Measurements from ENCODE around the gene SRD5A2.

SRD5A2 gene

DNA sequence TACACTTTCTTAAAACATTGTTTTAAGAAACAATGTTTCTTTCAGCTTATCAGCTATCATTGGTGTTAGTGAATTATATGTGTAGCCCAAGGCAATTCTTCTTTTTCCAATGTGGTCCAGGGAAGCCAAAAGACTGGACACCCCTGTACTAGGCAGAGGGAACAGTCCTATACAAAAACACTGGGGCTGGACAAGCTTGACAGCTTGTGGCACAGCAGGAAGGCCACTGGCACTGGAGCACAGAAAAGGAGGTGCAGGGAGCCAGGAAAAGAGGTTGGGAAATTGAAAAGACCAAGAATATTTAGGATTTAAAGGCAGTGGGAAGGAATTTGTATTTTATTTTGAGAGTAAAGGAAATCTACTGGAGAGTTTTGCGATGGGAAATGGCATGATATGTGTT is 47.7 kb downstream of the SRD5A2 start:
- Histone ChIP-seq H3K9ac (ENCODE audit: low read length) (no peak overlapping the region), H3F3A (ENCODE audit: insufficient read depth) (no peaks in the 10 kb centered on the region), H3K36me3 (ENCODE audit: low read length) (no peaks in the 10 kb centered on the region), H3K27ac (ENCODE audit: low read depth, low read length) (no peak overlapping the region), H3K79me2 (ENCODE audit: insufficient read depth, low read length) (no peaks in the 10 kb centered on the region), H4K20me1 (ENCODE audit: low read depth, low read length) (no peaks in the 10 kb centered on the region), H3K9me2 (replicated peaks; ENCODE audit: insufficient read depth, low read length) (no peaks in the 10 kb centered on the region), H3K4me2 (ENCODE audit: low read depth, low read length, poor library complexity, severe bottlenecking) (no peak overlapping the region), H3K9me3 (ENCODE audit: insufficient read depth, low read length) (no peaks in the 10 kb centered on the region), H3K4me3 (ENCODE audit: insufficient read depth, low read length, poor library complexity, severe bottlenecking) (no peak overlapping the region), H2AFZ (ENCODE audit: low read depth, low read length, severe bottlenecking) (no peak overlapping the region), H3K27me3 (ENCODE audit: low read length) (no peaks in the 10 kb centered on the region)
- no peak for TF ChIP-seq EZH2phosphoT487 (conservative IDR thresholded peaks at IDR 0.05; ENCODE audit: low read length)
- TF ChIP-seq, protein P1, sequence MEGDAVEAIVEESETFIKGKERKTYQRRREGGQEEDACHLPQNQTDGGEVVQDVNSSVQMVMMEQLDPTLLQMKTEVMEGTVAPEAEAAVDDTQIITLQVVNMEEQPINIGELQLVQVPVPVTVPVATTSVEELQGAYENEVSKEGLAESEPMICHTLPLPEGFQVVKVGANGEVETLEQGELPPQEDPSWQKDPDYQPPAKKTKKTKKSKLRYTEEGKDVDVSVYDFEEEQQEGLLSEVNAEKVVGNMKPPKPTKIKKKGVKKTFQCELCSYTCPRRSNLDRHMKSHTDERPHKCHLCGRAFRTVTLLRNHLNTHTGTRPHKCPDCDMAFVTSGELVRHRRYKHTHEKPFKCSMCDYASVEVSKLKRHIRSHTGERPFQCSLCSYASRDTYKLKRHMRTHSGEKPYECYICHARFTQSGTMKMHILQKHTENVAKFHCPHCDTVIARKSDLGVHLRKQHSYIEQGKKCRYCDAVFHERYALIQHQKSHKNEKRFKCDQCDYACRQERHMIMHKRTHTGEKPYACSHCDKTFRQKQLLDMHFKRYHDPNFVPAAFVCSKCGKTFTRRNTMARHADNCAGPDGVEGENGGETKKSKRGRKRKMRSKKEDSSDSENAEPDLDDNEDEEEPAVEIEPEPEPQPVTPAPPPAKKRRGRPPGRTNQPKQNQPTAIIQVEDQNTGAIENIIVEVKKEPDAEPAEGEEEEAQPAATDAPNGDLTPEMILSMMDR (IDR thresholded peaks at IDR 0.05; ENCODE audit: insufficient read depth, low read length, poor library complexity, severe bottlenecking), result no peak

DNA sequence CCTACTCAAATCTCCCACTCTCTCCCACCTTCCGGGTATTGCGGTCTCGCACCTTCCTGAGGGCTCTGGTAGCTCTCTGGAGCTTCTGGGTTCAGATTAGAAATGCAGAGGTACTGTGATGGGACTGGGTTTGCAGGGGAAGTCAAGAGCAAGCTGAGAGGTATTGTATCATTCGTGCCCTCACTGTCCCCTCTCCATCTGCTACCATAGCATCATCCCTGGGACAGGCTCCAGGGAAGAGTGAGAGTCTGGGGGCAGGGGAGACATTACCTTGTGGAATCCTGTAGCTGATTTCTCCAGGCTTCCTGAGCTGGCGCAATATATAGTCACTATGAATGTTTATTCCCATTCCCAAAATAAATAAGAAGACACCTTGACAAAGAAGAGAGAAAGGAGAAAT is 49.6 kb downstream of the SRD5A2 start:
- TF ChIP-seq, protein P1 (IDR thresholded peaks at IDR 0.05; ENCODE audit: insufficient read depth, low read length, poor library complexity, severe bottlenecking), result no peak
- no peak for TF ChIP-seq EZH2phosphoT487 (conservative IDR thresholded peaks at IDR 0.05; ENCODE audit: low read length)
- Histone ChIP-seq H3K79me2 (ENCODE audit: insufficient read depth, low read length) (no peaks in the 10 kb centered on the region), H4K20me1 (ENCODE audit: low read depth, low read length) (no peaks in the 10 kb centered on the region), H3F3A (ENCODE audit: insufficient read depth) (no peaks in the 10 kb centered on the region), H2AFZ (ENCODE audit: low read depth, low read length, severe bottlenecking) (no peak overlapping the region), H3K27ac (ENCODE audit: low read depth, low read length) (no peak overlapping the region), H3K9me2 (replicated peaks; ENCODE audit: insufficient read depth, low read length) (no peaks in the 10 kb centered on the region), H3K4me3 (ENCODE audit: insufficient read depth, low read length, poor library complexity, severe bottlenecking) (no peak overlapping the region), H3K9ac (ENCODE audit: low read length) (no peak overlapping the region), H3K4me2 (ENCODE audit: low read depth, low read length, poor library complexity, severe bottlenecking) (no peak overlapping the region), H3K27me3 (ENCODE audit: low read length) (no peaks in the 10 kb centered on the region), H3K36me3 (ENCODE audit: low read length) (no peaks in the 10 kb centered on the region), H3K9me3 (ENCODE audit: insufficient read depth, low read length) (no peaks in the 10 kb centered on the region)

- Histone ChIP-seq H3K27me3 (ENCODE audit: low read length) (no peaks in the 10 kb centered on the region), H3K4me2 (ENCODE audit: low read depth, low read length, poor library complexity, severe bottlenecking) (no peak overlapping the region), H3K9me3 (ENCODE audit: insufficient read depth, low read length) (no peaks in the 10 kb centered on the region), H3F3A (ENCODE audit: insufficient read depth) (no peaks in the 10 kb centered on the region), H3K9ac (ENCODE audit: low read length) (no peak overlapping the region), H3K36me3 (ENCODE audit: low read length) (no peaks in the 10 kb centered on the region), H3K4me3 (ENCODE audit: insufficient read depth, low read length, poor library complexity, severe bottlenecking) (no peak overlapping the region), H4K20me1 (ENCODE audit: low read depth, low read length) (no peaks in the 10 kb centered on the region), H3K79me2 (ENCODE audit: insufficient read depth, low read length) (no peaks in the 10 kb centered on the region), H3K27ac (ENCODE audit: low read depth, low read length) (no peak overlapping the region), H3K9me2 (replicated peaks; ENCODE audit: insufficient read depth, low read length) (no peaks in the 10 kb centered on the region), H2AFZ (ENCODE audit: low read depth, low read length, severe bottlenecking) (no peak overlapping the region)
- TF ChIP-seq, protein P1 (IDR thresholded peaks at IDR 0.05; ENCODE audit: insufficient read depth, low read length, poor library complexity, severe bottlenecking), result no peak
- no peak for TF ChIP-seq EZH2phosphoT487 (conservative IDR thresholded peaks at IDR 0.05; ENCODE audit: low read length)
Observed at GRCh38 chr2:31529256-31529655, 51.5 kb downstream of the SRD5A2 start.
